ENCODE measurements around the gene HOXC9. TPM values are rescaled to one million over a fixed set of nuclear protein-coding genes. Genes with fewer than 3 reads are reported as not detected.
A peak's percentile ranks its signal among the peaks of the same experiment; 100 is the strongest.

HOXC9 gene
- total and polyA plus RNA-seq, 2 of the 8 experiments (the other 6 are each of a cell fraction or from before 2014, with no cell fraction given): not detected

DNA sequence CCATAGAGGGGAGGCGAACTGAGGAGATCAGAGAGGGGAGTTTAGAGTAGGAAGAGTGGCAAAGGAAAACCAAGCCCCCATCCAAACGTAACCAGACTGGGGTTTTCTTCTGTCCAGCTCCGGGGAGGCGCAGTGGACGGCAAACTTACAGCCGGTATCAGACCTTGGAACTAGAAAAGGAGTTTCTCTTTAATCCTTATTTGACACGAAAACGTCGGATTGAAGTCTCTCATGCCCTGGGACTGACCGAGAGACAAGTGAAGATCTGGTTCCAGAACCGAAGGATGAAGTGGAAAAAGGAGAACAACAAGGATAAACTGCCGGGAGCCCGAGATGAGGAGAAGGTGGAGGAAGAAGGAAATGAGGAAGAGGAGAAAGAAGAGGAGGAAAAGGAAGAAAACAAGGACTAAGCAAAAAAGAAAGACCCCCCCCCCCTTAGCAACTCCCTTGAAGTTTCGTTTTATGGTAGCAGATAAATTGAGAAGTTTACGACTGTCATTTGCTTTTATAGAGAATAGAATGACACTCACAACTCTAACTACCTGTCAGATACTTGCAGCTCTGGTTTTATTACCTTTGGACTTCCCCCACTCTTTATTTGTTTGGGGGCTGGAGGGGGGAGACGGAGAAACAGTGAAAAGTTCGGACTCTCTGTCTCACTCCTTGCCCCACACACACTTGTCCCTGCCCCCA is 11.2 kb downstream of the HOXC9 start:
- Histone ChIP-seq H4K91ac (replicated peaks; ENCODE audit: insufficient read length, low read length) (no peak overlapping the region), H3K9ac (replicated peaks in 1 of 4; ENCODE audit: extremely low read depth in 1 of 4, low read depth in 3 of 4, low read length in 3 of 4) (no peak overlapping the region), H3K4me2 (ENCODE audit: insufficient read depth in 1 of 2, low read depth in 2 of 2, low read length in 2 of 2) (no peak overlapping the region), H3K56ac (replicated peaks; ENCODE audit: insufficient read length, low read depth, low read length) (no peak overlapping the region), H2BK12ac (ENCODE audit: low read depth, low read length) (peak overlapping the region; percentile 75; the same call in 1 of the 2 replicates), H3K79me1 (ENCODE audit: low read depth, low read length) (no peaks in the 10 kb centered on the region), H3K18ac (ENCODE audit: extremely low read depth, low read length) (no peak overlapping the region), H2BK5ac (ENCODE audit: low read depth, low read length) (no peak overlapping the region), H3K27me3 (replicated peaks in 1 of 4; ENCODE audit: control insufficient read depth in 3 of 4, extremely low read depth in 1 of 4, insufficient read depth in 3 of 4, low read length in 3 of 4) (peaks cover 97 to 100% (median 99%) of the 10 kb centered on the region in 4 experiments), H4K20me1 (replicated peaks in 1 of 2; ENCODE audit: control insufficient read depth in 1 of 2, insufficient read depth in 2 of 2, low read length in 2 of 2) (peaks cover 4 to 49% of the 10 kb centered on the region in 2 experiments), H2AK5ac (ENCODE audit: low read depth, low read length) (no peak overlapping the region), H2BK20ac (ENCODE audit: low read length) (no peak overlapping the region; the same call in 1 of the 2 replicates), H3K14ac (ENCODE audit: insufficient read length) (no peak overlapping the region), H3K4me1 (replicated peaks in 1 of 4; ENCODE audit: control insufficient read depth in 3 of 4, insufficient read depth in 4 of 4, low read length in 3 of 4) (peaks cover 0 to 4% (median 0%) of the 10 kb centered on the region in 4 experiments; a peak in 2 of 7 replicates), H2BK120ac (replicated peaks; ENCODE audit: low read depth, low read length) (no peak overlapping the region), H3K4me3 (ENCODE audit: extremely low read depth in 1 of 4, insufficient read depth in 2 of 4, low read depth in 3 of 4, low read length in 4 of 4) (no peak overlapping the region), H2BK15ac (ENCODE audit: low read length) (peak overlapping the region; percentile 65; the same call in 1 of the 2 replicates), H3K27ac (ENCODE audit: low read depth, low read length) (no peak overlapping the region), H3K4ac (replicated peaks; ENCODE audit: insufficient read length, low read depth, low read length) (no peak overlapping the region), H3K36me3 (ENCODE audit: control insufficient read depth in 2 of 4, insufficient read depth in 4 of 4, low read length in 3 of 4) (no peaks in the 10 kb centered on the region), H3K23ac (ENCODE audit: insufficient read length) (no peak overlapping the region), H4K5ac (ENCODE audit: insufficient read length, low read depth, low read length) (no peak overlapping the region), H3K23me2 (ENCODE audit: low read depth, low read length) (no peaks in the 10 kb centered on the region), H3K9me3 (ENCODE audit: insufficient read depth in 2 of 2, low read depth in 1 of 2, low read length in 1 of 2) (no peaks in the 10 kb centered on the region), H2AFZ (ENCODE audit: low read length) (no peak overlapping the region), H3K79me2 (ENCODE audit: control insufficient read depth in 1 of 2, insufficient read depth in 2 of 2, low read length in 2 of 2) (no peaks in the 10 kb centered on the region), H4K8ac (ENCODE audit: extremely low read depth, insufficient read depth, low read length) (no peak overlapping the region)
- TF ChIP-seq ZNF274 (IDR thresholded peaks at IDR 0.05; ENCODE audit: borderline replicate concordance, extremely low read depth, low read length) (no peak), SUZ12 (IDR thresholded peaks at IDR 0.05; ENCODE audit: low read length) (0 out of 2 replicates have a peak, but pooled peaks have one; percentile 1), BRCA1 (IDR thresholded peaks at IDR 0.05; ENCODE audit: low read depth, low read length) (no peak), BCL11A (IDR thresholded peaks at IDR 0.05; ENCODE audit: low read depth in 2 of 2, low read length in 2 of 2) (no peak), SP1 (IDR thresholded peaks at IDR 0.05; ENCODE audit: low read depth, low read length) (0 out of 2 replicates have a peak, but pooled peaks have one; percentile 10), POLR2A (IDR thresholded peaks at IDR 0.05; ENCODE audit: control extremely low read depth in 1 of 2, low read depth in 2 of 2, low read length in 2 of 2) (no peak), EZH2 (IDR thresholded peaks at IDR 0.05; ENCODE audit: low read depth, low read length, severe bottlenecking) (peak; percentile 50), FOSL1 (IDR thresholded peaks at IDR 0.05; ENCODE audit: insufficient read depth, low read depth, low read length) (no peak), RNF2 (IDR thresholded peaks at IDR 0.05; ENCODE audit: borderline replicate concordance, low read depth, low read length, missing control alignments, poor library complexity, severe bottlenecking) (peak; percentile 74), ASH2L (IDR thresholded peaks at IDR 0.05; ENCODE audit: low read length) (peak; percentile 5), RXRA (IDR thresholded peaks at IDR 0.05; ENCODE audit: insufficient read depth, low read depth, low read length) (no peak)
- FAIRE-seq (no peak), DNase-seq (ENCODE audit: low read depth in 1 of 2, low spot score in 2 of 2) (no peak)
- WGBS, 2 experiments (ENCODE audit: extremely low coverage in 1 of 2, insufficient coverage in 1 of 2, insufficient read length in 1 of 2, insufficient replicate concordance in 2 of 2, low coverage in 1 of 2, low lambda C conversion rate in 2 of 2, missing lambda C conversion rate in 1 of 2): 19% methylated on average over 17 of the region's 17 CpGs; no CpG with 5 or more reads in 1 of the 2 experiments
- ChIA-PET POLR2A (ENCODE audit: partially characterized antibody) (no interaction called here), CTCF (ENCODE audit: partially characterized antibody) (interaction anchor here (0.7 to 9.7 kb wide), 7 partner anchors 16 to 228 kb away, joined by 3 to 172 read pairs (median 4); partner anchors contain the start of genes HOXC5 and HOXC6)
